Fibroblast of skin of abdomen (primary cell): ENCODE measurements around the gene PLD5.
A peak's percentile ranks its signal among the peaks of the same experiment; 100 is the strongest.
"Not testable (repeated sequence)": the region's sequence is repeated elsewhere in the genome, so short reads cannot be mapped to it uniquely, and the experiment has no call there.

Experiments used
- DNase-seq: peaks from one replicate; pipeline ENCODE4 v3.0.0-alpha.2; 2013

The PLD5 gene

GRCh38 chr1:242264419-242264818 is 260.1 kb downstream of the PLD5 start:
- DNase-seq: not testable (repeated sequence)

- DNase-seq: no peak
Observed at GRCh38 chr1:242245255-242245654, 279.2 kb downstream of the PLD5 start.

DNA sequence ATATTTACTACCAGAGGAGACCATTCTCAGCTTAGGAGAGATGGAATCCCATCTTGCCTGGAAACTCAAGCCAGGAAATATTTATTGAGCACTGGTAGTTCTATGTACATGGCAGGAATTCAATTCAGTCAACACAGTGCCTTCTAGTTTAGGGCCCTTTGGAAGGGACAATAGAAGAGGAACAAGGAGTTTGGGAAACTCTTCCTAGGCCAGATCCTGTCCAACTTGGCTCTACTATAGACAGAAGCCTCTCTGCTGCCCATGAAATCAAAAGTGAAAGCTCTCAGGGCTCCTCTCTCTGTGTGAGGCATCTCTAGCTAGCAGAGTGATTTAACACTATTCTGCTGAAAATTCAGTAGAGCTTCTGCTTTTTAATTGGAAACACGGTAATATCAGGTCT is 281.0 kb downstream of the PLD5 start:
- DNase-seq: no peak

GRCh38 chr1:242242983-242243382 is 281.5 kb downstream of the PLD5 start:
- DNase-seq: no peak

- no peak for DNase-seq
Observed at GRCh38 chr1:242241936-242242335, 282.6 kb downstream of the PLD5 start.

DNA sequence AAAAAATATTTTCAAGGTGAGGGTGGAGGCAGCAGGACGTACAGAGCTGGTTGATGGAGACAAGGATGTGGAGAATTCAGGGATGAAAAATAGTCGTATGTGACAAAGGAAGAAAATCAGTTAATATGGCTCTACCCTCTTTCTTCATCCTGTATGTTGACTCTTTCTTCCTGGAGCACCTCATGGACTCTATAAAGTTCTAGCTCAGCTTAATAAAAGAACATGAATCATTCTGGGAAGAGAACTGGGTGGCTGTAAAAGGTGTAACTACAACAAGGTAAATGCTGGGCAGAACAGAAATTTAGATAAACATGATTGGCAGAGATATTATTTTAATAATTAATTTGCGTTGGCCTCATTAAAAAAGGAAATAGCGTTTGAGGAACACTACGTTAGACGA is 283.8 kb downstream of the PLD5 start:
- DNase-seq: no peak

GRCh38 chr1:242240077-242240476 is 284.4 kb downstream of the PLD5 start:
- DNase-seq: no peak

GRCh38 chr1:242239398-242239797 is 285.1 kb downstream of the PLD5 start:
- no peak for DNase-seq

- no peak for DNase-seq
Observed at GRCh38 chr1:242237051-242237450, 287.4 kb downstream of the PLD5 start.

- no peak for DNase-seq
Observed at GRCh38 chr1:242228991-242229390, 295.5 kb downstream of the PLD5 start.

GRCh38 chr1:242225767-242226573 is 298.5 kb downstream of the PLD5 start:
- DNase-seq: peak; percentile 54

- DNase-seq: peak; percentile 44
Observed at GRCh38 chr1:242224878-242225766, 299.4 kb downstream of the PLD5 start.

DNA sequence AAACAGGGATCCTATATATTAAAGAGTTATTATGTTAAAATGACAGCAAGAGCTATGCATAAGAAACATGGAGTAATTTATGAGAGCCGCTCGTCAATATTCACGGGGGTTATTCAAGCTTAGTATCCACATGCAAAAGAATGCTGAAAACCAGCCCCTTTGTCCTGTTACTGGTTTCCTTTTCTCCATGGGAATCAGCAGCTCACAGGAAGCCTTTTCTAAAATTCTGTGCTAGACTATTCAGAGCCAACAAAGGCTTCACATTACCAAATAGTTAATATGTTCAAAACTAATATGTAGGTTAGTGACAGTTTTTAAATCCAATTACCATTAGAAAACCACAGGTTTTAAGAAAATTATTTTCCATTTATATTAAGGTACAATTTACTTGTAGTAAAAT is 300.0 kb downstream of the PLD5 start:
- no peak for DNase-seq

GRCh38 chr1:242219905-242220304 is 304.6 kb downstream of the PLD5 start:
- DNase-seq: no peak

DNA sequence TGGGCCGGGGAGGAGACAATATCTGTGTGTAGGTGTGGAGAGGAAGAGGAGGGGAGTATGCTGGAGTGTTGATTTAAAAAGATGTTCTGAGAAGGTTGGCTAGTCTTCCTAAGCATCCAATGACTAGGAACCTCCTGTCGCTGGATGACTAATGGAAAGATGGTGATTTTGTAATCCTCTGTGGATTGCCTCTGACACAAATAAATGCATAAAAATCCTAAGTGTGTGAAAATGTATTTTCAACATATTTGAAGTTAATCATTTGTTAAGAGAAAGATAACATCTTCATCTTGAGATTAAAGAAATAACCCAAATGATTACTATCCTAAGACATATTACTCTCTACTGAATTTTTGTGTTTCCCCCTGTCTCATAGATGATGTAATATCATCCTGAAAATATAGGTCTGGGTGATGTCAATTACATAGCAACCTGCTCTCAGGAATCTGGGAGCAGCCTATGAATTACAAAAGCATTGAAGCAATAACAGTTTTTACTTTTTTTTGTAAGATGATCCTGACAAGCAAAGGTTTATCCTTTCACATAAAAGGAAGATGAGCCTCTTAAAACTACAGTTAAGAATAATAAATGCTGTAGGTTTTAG is 305.1 kb downstream of the PLD5 start:
- no peak for DNase-seq

- no peak for DNase-seq
Observed at GRCh38 chr1:242216368-242216767, 308.1 kb downstream of the PLD5 start.

GRCh38 chr1:242214455-242214854 is 310.0 kb downstream of the PLD5 start:
- not testable (repeated sequence) for DNase-seq

- DNase-seq: not testable (repeated sequence)
Observed at GRCh38 chr1:242212961-242213360, 311.5 kb downstream of the PLD5 start.

DNA sequence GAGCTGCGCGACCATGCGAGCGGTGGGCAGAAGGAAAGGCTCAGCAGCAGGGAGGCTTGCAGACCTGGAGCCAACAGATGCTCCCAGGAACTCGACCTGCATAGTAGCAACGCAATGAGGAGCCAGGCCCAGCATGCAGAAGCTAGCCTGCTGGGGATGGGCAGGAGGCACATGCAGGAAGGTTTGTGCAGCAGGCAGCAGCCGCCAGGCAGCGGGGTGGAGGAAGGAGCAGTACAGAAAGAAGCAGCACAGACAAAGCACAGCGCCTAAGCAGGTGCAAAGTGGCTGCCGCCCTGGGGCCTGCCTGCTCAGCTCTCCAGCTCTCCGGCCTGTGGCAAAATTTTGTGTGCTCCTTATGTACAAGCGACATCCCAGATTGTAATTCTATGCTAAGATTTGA is 312.1 kb downstream of the PLD5 start:
- DNase-seq: no peak

GRCh38 chr1:242211254-242212022 is 313.1 kb downstream of the PLD5 start:
- DNase-seq: no peak

GRCh38 chr1:242210316-242210715 is 314.2 kb downstream of the PLD5 start:
- not testable (repeated sequence) for DNase-seq

GRCh38 chr1:242209063-242209462 is 315.4 kb downstream of the PLD5 start:
- DNase-seq: no peak
